Stomach smooth muscle (tissue), 2 donors: Measurements from ENCODE around the gene ANGPTL8.

Source experiments
- H3K27ac ChIP-seq: one replicate; pipeline ENCODE4 v1.7.0; 2013; ENCODE audit warnings: mild to moderate bottlenecking, low read length, inconsistent platforms
- H3K27me3 ChIP-seq, 2 donors: one replicate each; pipeline ENCODE4 v1.7.0; 2013; ENCODE audit warnings: low read length in 2 of 2; ENCODE audit not compliant: insufficient read depth in 2 of 2, control insufficient read depth in 1 of 2
- H3K36me3 ChIP-seq, 2 donors: one replicate each; pipeline ENCODE4 v1.7.0; 2013; ENCODE audit warnings: low read length in 2 of 2; ENCODE audit not compliant: control insufficient read depth in 2 of 2, insufficient read depth in 2 of 2
- H3K4me1 ChIP-seq: one replicate; pipeline ENCODE4 v1.7.0; 2013; ENCODE audit warnings: low read length; ENCODE audit not compliant: control insufficient read depth, insufficient read depth
- H3K4me3 ChIP-seq, 2 donors: one replicate each; pipeline ENCODE4 v1.7.0; 2013; ENCODE audit warnings: low read length in 2 of 2
- H3K9ac ChIP-seq, 2 donors: one replicate each; pipeline ENCODE4 v1.7.0; 2013; ENCODE audit warnings: low read length in 2 of 2, mild to moderate bottlenecking in 1 of 2
- H3K9me3 ChIP-seq, 2 donors: one replicate each; pipeline ENCODE4 v1.7.0; 2013; ENCODE audit warnings: low read length in 2 of 2; ENCODE audit not compliant: control insufficient read depth in 2 of 2
- donor health status: healthy.
- donor health status: Pancreatic carcinoma.

ANGPTL8 gene

GRCh38 chr19:11238041-11238440 is 1.4 kb upstream of the ANGPTL8 start:
- Histone ChIP-seq H3K27me3 (no peaks in the 10 kb centered on the region), H3K27ac (no peak overlapping the region), H3K4me3 (no peak overlapping the region), H3K4me1 (no peaks in the 10 kb centered on the region), H3K9me3 (peaks cover 0 to 4% of the 10 kb centered on the region in 2 donors), H3K36me3 (peaks cover 3 to 17% of the 10 kb centered on the region in 2 donors), H3K9ac (no peak overlapping the region)

DNA sequence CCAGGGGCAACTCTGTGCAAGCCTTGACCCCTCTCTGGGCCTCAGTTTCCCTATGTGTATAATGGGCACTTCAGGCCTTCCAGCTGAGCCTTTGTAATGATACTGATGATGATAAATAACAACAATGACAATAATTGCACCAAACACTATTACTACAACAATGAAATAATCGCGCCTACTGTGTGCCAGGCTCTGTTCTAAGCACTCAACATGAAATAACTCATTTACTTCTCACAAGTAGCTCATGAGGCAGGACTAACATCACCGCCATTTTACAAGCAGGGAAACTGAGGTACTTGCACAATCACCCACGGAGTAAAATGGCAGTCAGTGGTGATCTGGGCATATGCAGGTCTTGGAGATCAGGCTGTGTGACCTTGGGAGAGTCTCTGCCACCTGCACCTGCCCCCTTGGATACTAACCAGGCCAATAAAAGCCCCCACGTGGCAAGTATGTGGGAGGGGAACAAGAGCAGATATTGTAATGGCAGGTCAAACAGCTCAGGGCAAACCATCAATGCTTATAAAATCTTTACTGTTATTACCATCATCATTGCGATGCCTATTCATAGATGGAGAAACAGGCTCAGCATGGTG is 540 bp upstream of the ANGPTL8 start:
- H3K36me3 ChIP-seq: peaks cover 2 to 12% of the 10 kb centered on the region in 2 donors
- no peak overlapping the region for H3K4me3 ChIP-seq
- H3K27ac ChIP-seq: no peak overlapping the region

GRCh38 chr19:11240008-11240444 is 607 bp downstream of the ANGPTL8 start:
- Histone ChIP-seq H3K4me3 (no peak overlapping the region), H3K36me3 (peaks cover 2 to 12% of the 10 kb centered on the region in 2 donors)

More for the DNA sequence above, 540 bp upstream of the ANGPTL8 start:
- H3K9me3 ChIP-seq: peaks cover 0 to 4% of the 10 kb centered on the region in 2 donors
- no peaks in the 10 kb centered on the region for H3K27me3 ChIP-seq
- H3K4me1 ChIP-seq: peaks cover 5% of the 10 kb centered on the region
- no peak overlapping the region for H3K9ac ChIP-seq

GRCh38 chr19:11242025-11242424 is 2.6 kb downstream of the ANGPTL8 start:
- Histone ChIP-seq H3K4me3 (no peak overlapping the region), H3K27me3 (no peaks in the 10 kb centered on the region), H3K9me3 (peaks cover 0 to 4% of the 10 kb centered on the region in 2 donors), H3K36me3 (peaks cover 0 to 14% of the 10 kb centered on the region in 2 donors), H3K9ac (no peak overlapping the region), H3K27ac (no peak overlapping the region), H3K4me1 (peaks cover 6% of the 10 kb centered on the region)

More at GRCh38 chr19:11240008-11240444, 607 bp downstream of the ANGPTL8 start:
- H3K9me3 ChIP-seq: peaks cover 0 to 4% of the 10 kb centered on the region in 2 donors
- peaks cover 6% of the 10 kb centered on the region for H3K4me1 ChIP-seq
- H3K27ac ChIP-seq: no peak overlapping the region
- H3K9ac ChIP-seq: no peak overlapping the region
- no peaks in the 10 kb centered on the region for H3K27me3 ChIP-seq

DNA sequence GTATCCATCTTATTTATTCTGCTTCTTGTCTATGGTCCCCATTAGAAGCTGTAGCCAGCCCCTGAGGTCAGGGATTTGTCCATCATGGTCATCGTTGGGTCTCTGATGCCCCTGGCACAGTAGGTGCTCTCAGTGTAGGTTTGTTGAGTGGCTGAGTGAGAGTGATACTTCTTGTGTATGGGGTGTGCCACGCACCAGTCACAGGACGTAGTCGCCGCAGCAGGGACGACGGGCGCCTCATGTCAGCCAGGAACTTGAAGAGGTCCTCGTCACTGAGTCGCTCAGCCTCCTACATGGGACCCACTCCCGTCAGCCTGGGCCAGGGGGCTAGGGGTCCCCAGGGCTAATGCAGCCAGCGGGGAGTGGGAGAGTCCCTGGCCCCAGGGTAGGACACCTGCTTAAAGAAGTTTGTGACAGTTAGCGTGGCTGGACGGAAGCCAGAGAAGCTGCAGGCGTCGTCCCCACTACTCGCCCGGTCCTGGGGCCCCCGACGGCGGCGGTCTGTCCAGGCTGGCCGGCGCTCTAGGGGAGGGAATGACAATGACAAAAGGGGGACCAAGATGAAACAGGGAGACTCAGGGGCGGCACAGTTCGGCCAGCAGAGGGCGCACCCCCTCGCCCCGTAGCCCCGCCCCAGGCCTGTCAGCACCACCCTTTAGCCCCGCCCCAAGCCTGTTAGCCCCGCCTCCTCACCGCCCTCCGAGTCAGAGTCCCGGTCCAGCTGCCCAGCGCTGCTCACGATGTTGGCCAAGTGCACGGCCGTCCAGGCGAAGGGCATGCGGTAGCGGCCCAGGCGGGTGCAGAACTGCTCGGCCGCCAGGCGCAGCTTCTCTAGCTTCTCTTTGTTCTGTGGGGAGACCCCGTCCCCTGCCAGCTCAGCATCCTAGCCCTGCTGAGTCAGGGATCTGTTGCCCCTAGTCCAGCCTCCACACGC is 3.7 kb downstream of the ANGPTL8 start:
- Histone ChIP-seq H3K4me3 (peak overlapping the region; percentile 25 to 49), H3K27me3 (no peaks in the 10 kb centered on the region), H3K9me3 (peaks cover 0 to 4% of the 10 kb centered on the region in 2 donors), H3K27ac (no peak overlapping the region), H3K36me3 (peaks cover 4 to 19% of the 10 kb centered on the region in 2 donors), H3K4me1 (peaks cover 13% of the 10 kb centered on the region), H3K9ac (peak overlapping the region in 1 of 2 donors; percentile 40)

- H3K36me3 ChIP-seq: peaks cover 9 to 16% of the 10 kb centered on the region in 2 donors
- H3K4me3 ChIP-seq: peak overlapping the region; percentile 25 to 49
- H3K9ac ChIP-seq: peak overlapping the region in 1 of 2 donors; percentile 40
- no peaks in the 10 kb centered on the region for H3K27me3 ChIP-seq
- peaks cover 13% of the 10 kb centered on the region for H3K4me1 ChIP-seq
- H3K9me3 ChIP-seq: peaks cover 0 to 4% of the 10 kb centered on the region in 2 donors
- H3K27ac ChIP-seq: no peak overlapping the region
These were observed 4.4 kb downstream of the ANGPTL8 start for GRCh38 chr19:11243798-11244169.

- Histone ChIP-seq H3K27ac (no peak overlapping the region), H3K9ac (no peak overlapping the region), H3K36me3 (peaks cover 8 to 10% of the 10 kb centered on the region in 2 donors), H3K27me3 (no peaks in the 10 kb centered on the region), H3K4me1 (peaks cover 13% of the 10 kb centered on the region), H3K4me3 (no peak overlapping the region), H3K9me3 (no peaks in the 10 kb centered on the region)
These were observed 5.6 kb downstream of the ANGPTL8 start for GRCh38 chr19:11244846-11245589.

DNA sequence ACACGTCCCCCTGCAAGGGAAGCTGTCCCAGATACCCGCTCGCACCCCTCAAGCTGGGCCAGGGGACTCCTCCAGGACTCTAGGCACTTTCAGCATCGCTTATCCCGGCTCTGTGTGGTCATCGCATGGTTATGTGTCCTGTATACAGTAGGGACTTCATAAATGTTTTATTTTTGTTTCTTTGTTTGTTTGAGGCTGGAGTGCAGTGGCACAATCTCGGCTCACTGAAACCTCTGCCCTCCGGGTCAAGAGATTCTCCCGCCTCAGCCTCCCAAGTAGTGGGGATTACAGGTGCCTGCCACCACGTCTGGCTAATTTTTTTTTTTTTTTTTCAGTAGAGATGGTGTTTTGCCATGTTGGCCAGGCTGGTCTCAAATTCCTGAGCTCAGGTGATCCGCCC is 7.5 kb downstream of the ANGPTL8 start:
- Histone ChIP-seq H3K4me1 (peaks cover 13% of the 10 kb centered on the region), H3K27ac (no peak overlapping the region), H3K9me3 (no peaks in the 10 kb centered on the region), H3K4me3 (no peak overlapping the region), H3K9ac (no peak overlapping the region), H3K27me3 (no peaks in the 10 kb centered on the region), H3K36me3 (peaks cover 10 to 16% of the 10 kb centered on the region in 2 donors)

DNA sequence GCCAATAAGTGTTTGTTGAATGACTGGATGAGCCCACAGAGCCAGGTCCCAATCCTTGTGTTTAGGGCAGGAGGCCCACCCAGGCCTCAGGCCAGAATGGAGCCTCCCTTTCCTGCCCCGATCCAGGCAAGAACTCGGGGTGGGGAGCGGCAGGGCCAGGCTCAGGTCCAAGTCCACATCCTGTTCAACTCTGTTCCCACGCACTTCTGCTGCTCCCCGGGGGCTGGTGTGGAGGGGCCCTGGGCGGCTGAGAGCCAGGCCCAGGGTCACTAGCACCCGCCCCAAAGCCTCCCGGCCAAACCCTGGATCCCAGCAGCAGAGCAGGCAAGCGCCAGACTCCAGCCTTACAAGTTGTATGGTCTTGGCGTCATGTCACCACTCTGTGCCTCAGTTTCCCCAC is 8.0 kb downstream of the ANGPTL8 start:
- no peak overlapping the region for H3K4me3 ChIP-seq
- peaks cover 14 to 20% of the 10 kb centered on the region in 2 donors for H3K36me3 ChIP-seq
- peaks cover 13% of the 10 kb centered on the region for H3K4me1 ChIP-seq
- no peak overlapping the region for H3K9ac ChIP-seq
- H3K27me3 ChIP-seq: no peaks in the 10 kb centered on the region
- no peak overlapping the region for H3K27ac ChIP-seq
- no peaks in the 10 kb centered on the region for H3K9me3 ChIP-seq

DNA sequence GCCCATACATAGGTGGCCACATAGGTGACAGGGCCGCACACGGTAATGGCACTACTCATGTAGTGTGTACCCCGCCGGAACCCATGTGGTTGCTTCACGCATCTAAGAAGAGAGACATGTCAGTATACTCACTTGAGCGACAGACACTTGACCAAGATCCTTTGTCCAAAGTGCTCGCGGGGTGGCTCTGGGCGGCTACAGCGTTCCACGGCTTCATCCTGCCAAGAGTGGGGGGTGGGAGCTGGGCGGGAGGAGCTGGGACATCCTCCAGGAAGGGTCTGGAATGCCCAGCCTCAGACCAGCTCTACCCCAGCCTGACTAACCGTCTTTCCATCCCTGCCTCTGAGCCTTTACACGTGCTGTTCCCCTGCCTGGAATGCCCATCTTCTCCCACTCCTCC is 8.5 kb downstream of the ANGPTL8 start:
- Histone ChIP-seq H3K27ac (no peak overlapping the region), H3K36me3 (peaks cover 16 to 24% of the 10 kb centered on the region in 2 donors)

More for the DNA sequence above, 8.5 kb downstream of the ANGPTL8 start:
- no peak overlapping the region for H3K4me3 ChIP-seq
- H3K9me3 ChIP-seq: no peaks in the 10 kb centered on the region
- no peak overlapping the region for H3K9ac ChIP-seq
- peaks cover 14% of the 10 kb centered on the region for H3K4me1 ChIP-seq
- H3K27me3 ChIP-seq: no peaks in the 10 kb centered on the region
